ENCODE results near the gene LARP4B. TPM values are rescaled to one million over a fixed set of nuclear protein-coding genes. Genes with fewer than 3 reads are reported as not detected.

LARP4B gene
- polyA plus RNA-seq, result 10.8 and 11.4 TPM in 2 replicates

DNA sequence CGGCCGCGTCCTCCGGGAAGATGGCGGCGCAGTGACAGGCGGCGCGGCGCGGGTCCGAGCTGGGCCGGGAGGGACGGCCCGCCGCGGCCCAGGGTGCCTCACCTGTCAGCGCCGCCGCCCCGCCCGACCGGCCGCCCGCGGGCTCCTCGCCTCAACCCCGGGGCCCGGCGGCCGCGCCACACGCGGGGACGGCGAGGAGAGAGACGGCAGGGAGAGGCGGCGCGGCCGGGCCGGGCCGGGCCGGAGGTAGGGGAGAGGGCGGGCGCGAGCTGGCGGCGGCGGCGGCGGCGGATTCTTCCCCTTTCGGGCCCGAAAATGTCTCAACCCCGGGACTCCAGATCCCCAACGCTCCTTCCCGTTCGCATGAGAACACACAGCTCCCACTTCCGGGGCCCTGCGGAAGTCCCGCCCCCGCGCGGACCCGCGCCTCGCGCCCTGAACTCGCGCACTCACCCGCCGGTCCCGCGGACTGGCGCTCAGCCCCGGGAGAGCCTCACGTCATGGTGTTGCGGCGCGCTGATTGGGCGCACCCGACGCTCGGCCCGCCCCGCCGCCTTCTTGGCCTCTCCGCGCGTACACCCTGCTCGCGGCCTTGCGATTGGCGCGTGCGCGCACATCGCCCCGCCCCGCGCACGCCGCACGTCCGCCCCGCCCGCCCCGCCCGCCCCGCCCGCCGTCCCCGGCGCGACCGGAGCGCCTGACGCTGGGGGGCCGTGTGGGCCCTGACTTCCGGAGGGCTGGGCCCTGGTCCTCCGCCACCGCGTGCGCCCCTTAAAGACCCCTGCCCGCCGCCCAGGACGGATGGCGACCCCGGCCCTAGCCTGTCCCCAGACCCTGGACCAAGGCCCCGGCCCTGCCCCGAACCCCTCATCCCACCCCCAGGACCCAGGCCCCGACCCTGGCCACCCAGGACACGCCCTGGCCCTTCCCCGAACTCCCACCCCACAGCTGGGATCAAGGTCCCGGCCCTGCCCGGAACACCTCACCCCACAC, at the start of gene LARP4B:
Gene LARP4B, minus strand, starts transcription at position 380 of the 993 bp plus-strand sequence. CDS start 45,984 bp downstream, outside the sequence.

Other genes with a start within 250 kb of the LARP4B start
- 12.1 and 13.2 TPM in 2 replicates for gene DIP2C, start 242.0 kb downstream of the LARP4B start, polyA plus RNA-seq
- 22.2 and 45.6 TPM in 2 replicates for gene GTPBP4, start 56.7 kb upstream of the LARP4B start, polyA plus RNA-seq
- not detected in 2 replicates for gene IDI2, start 94.2 kb upstream of the LARP4B start, polyA plus RNA-seq
- gene IDI1, start 117.4 kb upstream of the LARP4B start, polyA plus RNA-seq, result 73.1 and 117 TPM in 2 replicates
- gene WDR37, start 124.7 kb upstream of the LARP4B start, polyA plus RNA-seq, result 6.4 and 7.7 TPM in 2 replicates